HEK293 (cell line): ENCODE results near the gene DHFR.

ENCODE experiments used
- CTCF ChIA-PET: fragments of 350-600 bp; formaldehyde crosslinking; extraction: SDS; loops from one replicate; lab custom pipeline; 2021; ENCODE audit warnings: antibody characterized with exemption; lab: Yijun Ruan, JAX
- POLR2A ChIA-PET: fragments of 300-600 bp; formaldehyde crosslinking; extraction: SDS; loops from one replicate; lab custom pipeline; 2020; ENCODE audit warnings: antibody characterized with exemption, inconsistent platforms; lab: Yijun Ruan, JAX
- H3K27ac ChIP-seq: fragments of 200-500 bp; sonication (Bioruptor generic); 2 replicates; pipeline ENCODE4 v1.5.1; 2014; ENCODE audit warnings: low read depth, low read length, control low read depth, inconsistent platforms; ENCODE audit errors: extremely low read depth
- H3K36me3 ChIP-seq, 2 experiments: fragments of 200-500 bp in 1 of 2; sonication (Bioruptor generic) in 1 of 2; 1 replicate in 1 of 2; 2 replicates in 1 of 2; pipeline ENCODE4 v1.5.1; 2014 to 2017; ENCODE audit warnings: inconsistent platforms in 2 of 2, low read length in 2 of 2; ENCODE audit not compliant: control insufficient read depth in 2 of 2, insufficient read depth in 1 of 2
- H3K4me1 ChIP-seq: fragments of 200-500 bp; sonication (Bioruptor generic); 2 replicates; pipeline ENCODE4 v1.5.1; 2014; ENCODE audit warnings: mild to moderate bottlenecking, low read length, inconsistent platforms; ENCODE audit not compliant: control insufficient read depth, insufficient read depth
- H3K4me3 ChIP-seq: 2 replicates; pipeline ENCODE4 v1.5.1; 2011; ENCODE audit warnings: low read depth, mild to moderate bottlenecking, control low read depth, low read length, moderate library complexity
- H3K9me3 ChIP-seq: fragments of 200-500 bp; sonication (Bioruptor generic); 2 replicates; pipeline ENCODE4 v1.5.1; 2014; ENCODE audit warnings: low read depth, low read length, inconsistent platforms; ENCODE audit not compliant: control insufficient read depth, insufficient read depth
- KLF7 ChIP-seq: fragments of 450-650 bp; formaldehyde crosslinking; IDR thresholded peaks from 2 replicates; pipeline ENCODE4 v1.5.1; 2016; ENCODE audit warnings: missing biosample characterization, missing genetic modification characterization, borderline replicate concordance
- OVOL3 ChIP-seq: fragments of 450-650 bp; formaldehyde crosslinking; IDR thresholded peaks from 2 replicates; pipeline ENCODE4 v1.5.1; 2016; ENCODE audit warnings: missing biosample characterization, missing genetic modification characterization
- YY1 ChIP-seq: fragments of 450-650 bp; formaldehyde crosslinking; IDR thresholded peaks from 2 replicates; pipeline ENCODE4 v1.5.1; 2018; ENCODE audit warnings: missing biosample characterization, missing genetic modification characterization
- ZIC2 ChIP-seq: fragments of 450-650 bp; formaldehyde crosslinking; IDR thresholded peaks from 2 replicates; pipeline ENCODE4 v1.5.1; 2016; ENCODE audit warnings: missing biosample characterization, missing genetic modification characterization
- ZNF174 ChIP-seq: fragments of 450-650 bp; formaldehyde crosslinking; IDR thresholded peaks from 2 replicates; pipeline ENCODE4 v1.5.0; 2017; ENCODE audit warnings: missing biosample characterization, mild to moderate bottlenecking, missing genetic modification characterization
- ZNF239 ChIP-seq: fragments of 450-650 bp; formaldehyde crosslinking; IDR thresholded peaks from 2 replicates; pipeline ENCODE4 v1.5.1; 2016; ENCODE audit warnings: missing biosample characterization, missing genetic modification characterization
- ZNF302 ChIP-seq: fragments of 450-650 bp; formaldehyde crosslinking; IDR thresholded peaks from 2 replicates; pipeline ENCODE4 v1.5.1; 2016; ENCODE audit warnings: missing biosample characterization, missing genetic modification characterization, low read depth
- ZNF391 ChIP-seq: fragments of 450-650 bp; formaldehyde crosslinking; IDR thresholded peaks from 2 replicates; pipeline ENCODE4 v1.5.1; 2016; ENCODE audit warnings: low read depth, missing biosample characterization, missing genetic modification characterization, borderline replicate concordance
- ZNF473 ChIP-seq: fragments of 450-650 bp; formaldehyde crosslinking; IDR thresholded peaks from 2 replicates; pipeline ENCODE4 v1.5.1; 2017; ENCODE audit warnings: missing biosample characterization, missing genetic modification characterization
- ZNF521 ChIP-seq: fragments of 450-650 bp; formaldehyde crosslinking; IDR thresholded peaks from 2 replicates; pipeline ENCODE4 v1.5.1; 2017; ENCODE audit warnings: missing biosample characterization, mild to moderate bottlenecking, missing genetic modification characterization
- ZNF670 ChIP-seq: fragments of 450-650 bp; formaldehyde crosslinking; IDR thresholded peaks from 2 replicates; pipeline ENCODE4 v1.5.1; 2016; ENCODE audit warnings: missing biosample characterization, missing genetic modification characterization, low read depth
- ZNF76 ChIP-seq: fragments of 450-650 bp; formaldehyde crosslinking; IDR thresholded peaks from 2 replicates; pipeline ENCODE4; 2016; ENCODE audit warnings: low read depth, missing biosample characterization, missing genetic modification characterization, borderline replicate concordance
- TF ChIP-seq, protein P1 (sequence below): fragments of 450-650 bp; formaldehyde crosslinking; IDR thresholded peaks from 2 replicates; pipeline ENCODE4 v1.5.1; 2017; ENCODE audit warnings: missing biosample characterization, missing genetic modification characterization
- TF ChIP-seq, protein P2 (sequence below): fragments of 450-650 bp; formaldehyde crosslinking; IDR thresholded peaks from 2 replicates; pipeline ENCODE4 v1.5.1; 2017; ENCODE audit warnings: missing biosample characterization, missing genetic modification characterization
- TF ChIP-seq, protein P3 (sequence below): fragments of 450-650 bp; formaldehyde crosslinking; IDR thresholded peaks from 2 replicates; pipeline ENCODE4 v1.5.1; 2016; ENCODE audit warnings: missing biosample characterization, missing genetic modification characterization
- TF ChIP-seq, protein P4 (sequence below): fragments of 450-650 bp; formaldehyde crosslinking; IDR thresholded peaks from 2 replicates; pipeline ENCODE4 v1.5.1; 2017; ENCODE audit warnings: missing biosample characterization, missing genetic modification characterization
- TF ChIP-seq, protein P5 (sequence below): fragments of 450-650 bp; formaldehyde crosslinking; IDR thresholded peaks from 2 replicates; pipeline ENCODE4 v1.5.1; 2016; ENCODE audit warnings: missing biosample characterization, missing genetic modification characterization

Gene DHFR

DNA sequence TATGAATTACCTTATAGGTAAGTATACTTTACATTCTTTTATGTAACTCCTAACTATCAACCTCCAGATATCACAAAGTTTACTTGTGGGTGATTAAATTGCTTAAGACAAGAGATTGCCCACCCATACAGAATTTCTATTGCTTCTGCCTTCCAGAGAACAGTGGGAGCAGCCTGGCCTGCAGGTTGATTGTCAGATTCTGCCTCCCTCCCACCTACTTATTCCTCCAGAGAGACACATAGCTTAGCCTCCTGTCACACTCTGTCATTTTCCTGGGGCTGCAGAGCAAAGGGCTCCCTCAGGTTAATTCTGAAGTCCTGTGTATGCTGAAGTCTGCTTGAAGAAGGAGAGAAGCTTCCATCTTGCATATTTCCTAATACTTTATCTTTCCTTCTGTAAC is 48.5 kb upstream of the DHFR start (continued):
- no peak for TF ChIP-seq KLF7 (tag by site-specific recombination)
- TF ChIP-seq, protein P1, sequence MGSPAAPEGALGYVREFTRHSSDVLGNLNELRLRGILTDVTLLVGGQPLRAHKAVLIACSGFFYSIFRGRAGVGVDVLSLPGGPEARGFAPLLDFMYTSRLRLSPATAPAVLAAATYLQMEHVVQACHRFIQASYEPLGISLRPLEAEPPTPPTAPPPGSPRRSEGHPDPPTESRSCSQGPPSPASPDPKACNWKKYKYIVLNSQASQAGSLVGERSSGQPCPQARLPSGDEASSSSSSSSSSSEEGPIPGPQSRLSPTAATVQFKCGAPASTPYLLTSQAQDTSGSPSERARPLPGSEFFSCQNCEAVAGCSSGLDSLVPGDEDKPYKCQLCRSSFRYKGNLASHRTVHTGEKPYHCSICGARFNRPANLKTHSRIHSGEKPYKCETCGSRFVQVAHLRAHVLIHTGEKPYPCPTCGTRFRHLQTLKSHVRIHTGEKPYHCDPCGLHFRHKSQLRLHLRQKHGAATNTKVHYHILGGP (tag by site-specific recombination), result no peak
- TF ChIP-seq ZNF76, result no peak
- TF ChIP-seq, all 188 proteins: peak for 0

DNA sequence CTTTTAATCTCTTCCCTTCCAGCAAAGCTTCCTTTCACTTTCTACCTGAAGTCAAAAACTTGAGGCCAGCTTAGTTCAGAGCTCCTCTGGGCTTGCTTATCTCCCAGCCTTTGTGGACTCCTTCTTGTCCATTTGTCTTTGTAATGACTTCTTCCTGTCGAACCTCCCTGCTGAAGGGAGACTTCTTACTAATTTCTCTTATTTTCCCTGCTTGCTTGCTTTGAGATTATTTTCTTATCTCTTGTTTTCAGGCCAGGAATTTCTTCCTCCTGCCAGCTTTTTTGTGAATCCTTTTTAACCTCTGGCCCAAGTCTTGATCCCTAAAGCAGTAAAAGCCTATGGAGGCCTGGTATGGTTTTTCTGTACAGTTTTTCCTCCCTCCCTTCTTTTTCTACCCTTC is 46.8 kb upstream of the DHFR start:
- TF ChIP-seq, protein P2, sequence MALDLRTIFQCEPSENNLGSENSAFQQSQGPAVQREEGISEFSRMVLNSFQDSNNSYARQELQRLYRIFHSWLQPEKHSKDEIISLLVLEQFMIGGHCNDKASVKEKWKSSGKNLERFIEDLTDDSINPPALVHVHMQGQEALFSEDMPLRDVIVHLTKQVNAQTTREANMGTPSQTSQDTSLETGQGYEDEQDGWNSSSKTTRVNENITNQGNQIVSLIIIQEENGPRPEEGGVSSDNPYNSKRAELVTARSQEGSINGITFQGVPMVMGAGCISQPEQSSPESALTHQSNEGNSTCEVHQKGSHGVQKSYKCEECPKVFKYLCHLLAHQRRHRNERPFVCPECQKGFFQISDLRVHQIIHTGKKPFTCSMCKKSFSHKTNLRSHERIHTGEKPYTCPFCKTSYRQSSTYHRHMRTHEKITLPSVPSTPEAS (tag by site-specific recombination), result no peak
- no peak for TF ChIP-seq ZNF521 (tag by site-specific recombination)
- TF ChIP-seq YY1, result no peak
- no peak for TF ChIP-seq ZNF391 (tag by site-specific recombination)
- TF ChIP-seq, protein P3, sequence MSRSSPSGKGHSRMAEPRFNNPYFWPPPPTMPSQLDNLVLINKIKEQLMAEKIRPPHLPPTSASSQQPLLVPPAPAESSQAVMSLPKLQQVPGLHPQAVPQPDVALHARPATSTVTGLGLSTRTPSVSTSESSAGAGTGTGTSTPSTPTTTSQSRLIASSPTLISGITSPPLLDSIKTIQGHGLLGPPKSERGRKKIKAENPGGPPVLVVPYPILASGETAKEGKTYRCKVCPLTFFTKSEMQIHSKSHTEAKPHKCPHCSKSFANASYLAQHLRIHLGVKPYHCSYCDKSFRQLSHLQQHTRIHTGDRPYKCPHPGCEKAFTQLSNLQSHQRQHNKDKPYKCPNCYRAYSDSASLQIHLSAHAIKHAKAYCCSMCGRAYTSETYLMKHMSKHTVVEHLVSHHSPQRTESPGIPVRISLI (tag by site-specific recombination), result no peak
- TF ChIP-seq ZNF302 (tag by site-specific recombination), result no peak
- TF ChIP-seq, protein P4, sequence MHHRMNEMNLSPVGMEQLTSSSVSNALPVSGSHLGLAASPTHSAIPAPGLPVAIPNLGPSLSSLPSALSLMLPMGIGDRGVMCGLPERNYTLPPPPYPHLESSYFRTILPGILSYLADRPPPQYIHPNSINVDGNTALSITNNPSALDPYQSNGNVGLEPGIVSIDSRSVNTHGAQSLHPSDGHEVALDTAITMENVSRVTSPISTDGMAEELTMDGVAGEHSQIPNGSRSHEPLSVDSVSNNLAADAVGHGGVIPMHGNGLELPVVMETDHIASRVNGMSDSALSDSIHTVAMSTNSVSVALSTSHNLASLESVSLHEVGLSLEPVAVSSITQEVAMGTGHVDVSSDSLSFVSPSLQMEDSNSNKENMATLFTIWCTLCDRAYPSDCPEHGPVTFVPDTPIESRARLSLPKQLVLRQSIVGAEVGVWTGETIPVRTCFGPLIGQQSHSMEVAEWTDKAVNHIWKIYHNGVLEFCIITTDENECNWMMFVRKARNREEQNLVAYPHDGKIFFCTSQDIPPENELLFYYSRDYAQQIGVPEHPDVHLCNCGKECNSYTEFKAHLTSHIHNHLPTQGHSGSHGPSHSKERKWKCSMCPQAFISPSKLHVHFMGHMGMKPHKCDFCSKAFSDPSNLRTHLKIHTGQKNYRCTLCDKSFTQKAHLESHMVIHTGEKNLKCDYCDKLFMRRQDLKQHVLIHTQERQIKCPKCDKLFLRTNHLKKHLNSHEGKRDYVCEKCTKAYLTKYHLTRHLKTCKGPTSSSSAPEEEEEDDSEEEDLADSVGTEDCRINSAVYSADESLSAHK (tag by site-specific recombination), result no peak
- TF ChIP-seq ZNF670 (tag by site-specific recombination), result no peak
- TF ChIP-seq ZNF239 (tag by site-specific recombination), result no peak
- TF ChIP-seq OVOL3 (tag by site-specific recombination), result no peak
- TF ChIP-seq ZNF174, result no peak
- TF ChIP-seq, protein P5, sequence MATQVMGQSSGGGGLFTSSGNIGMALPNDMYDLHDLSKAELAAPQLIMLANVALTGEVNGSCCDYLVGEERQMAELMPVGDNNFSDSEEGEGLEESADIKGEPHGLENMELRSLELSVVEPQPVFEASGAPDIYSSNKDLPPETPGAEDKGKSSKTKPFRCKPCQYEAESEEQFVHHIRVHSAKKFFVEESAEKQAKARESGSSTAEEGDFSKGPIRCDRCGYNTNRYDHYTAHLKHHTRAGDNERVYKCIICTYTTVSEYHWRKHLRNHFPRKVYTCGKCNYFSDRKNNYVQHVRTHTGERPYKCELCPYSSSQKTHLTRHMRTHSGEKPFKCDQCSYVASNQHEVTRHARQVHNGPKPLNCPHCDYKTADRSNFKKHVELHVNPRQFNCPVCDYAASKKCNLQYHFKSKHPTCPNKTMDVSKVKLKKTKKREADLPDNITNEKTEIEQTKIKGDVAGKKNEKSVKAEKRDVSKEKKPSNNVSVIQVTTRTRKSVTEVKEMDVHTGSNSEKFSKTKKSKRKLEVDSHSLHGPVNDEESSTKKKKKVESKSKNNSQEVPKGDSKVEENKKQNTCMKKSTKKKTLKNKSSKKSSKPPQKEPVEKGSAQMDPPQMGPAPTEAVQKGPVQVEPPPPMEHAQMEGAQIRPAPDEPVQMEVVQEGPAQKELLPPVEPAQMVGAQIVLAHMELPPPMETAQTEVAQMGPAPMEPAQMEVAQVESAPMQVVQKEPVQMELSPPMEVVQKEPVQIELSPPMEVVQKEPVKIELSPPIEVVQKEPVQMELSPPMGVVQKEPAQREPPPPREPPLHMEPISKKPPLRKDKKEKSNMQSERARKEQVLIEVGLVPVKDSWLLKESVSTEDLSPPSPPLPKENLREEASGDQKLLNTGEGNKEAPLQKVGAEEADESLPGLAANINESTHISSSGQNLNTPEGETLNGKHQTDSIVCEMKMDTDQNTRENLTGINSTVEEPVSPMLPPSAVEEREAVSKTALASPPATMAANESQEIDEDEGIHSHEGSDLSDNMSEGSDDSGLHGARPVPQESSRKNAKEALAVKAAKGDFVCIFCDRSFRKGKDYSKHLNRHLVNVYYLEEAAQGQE (tag by site-specific recombination), result no peak
- no peak for TF ChIP-seq ZNF473 (tag by site-specific recombination)
- no peak for TF ChIP-seq ZIC2 (tag by site-specific recombination)
- TF ChIP-seq, all 188 proteins: peak for 0
- Histone ChIP-seq H3K36me3 (peaks cover 12 to 23% of the 10 kb centered on the region in 2 experiments; a peak in 2 of 3 replicates), H3K4me3 (no peak overlapping the region), H3K4me1 (no peaks in the 10 kb centered on the region), H3K9me3 (no peaks in the 10 kb centered on the region), H3K27ac (no peak overlapping the region)
- ChIA-PET POLR2A (no interaction called here), CTCF (interaction anchor here (0.8 kb wide), 1 partner anchor 28 kb away, joined by 4 read pairs; no protein-coding TSS in a partner anchor)
